ENCODE measurements around the gene FATE1. TPM values are rescaled to one million over a fixed set of nuclear protein-coding genes. Genes with fewer than 3 reads are reported as not detected.

FATE1 gene
- total RNA-seq, result not detected
- long read RNA-seq, partial matches to known transcripts, result 0 of 1 reads
- long read RNA-seq, other reads (novel, unspliced or antisense), result 0 of 1 reads

- intact Hi-C loops (cut with micrococcal nuclease), result no loop called here
- DNase-seq, result no peak
- Histone ChIP-seq H3K27me3 (ENCODE audit: low read depth) (no peaks in the 10 kb centered on the region), H3K9me3 (replicated peaks) (no peaks in the 10 kb centered on the region), H3K4me3 (no peak within 1 kb of the TSS), H3K4me1 (no peaks in the 10 kb centered on the region), H3K36me3 (no peaks in the 10 kb centered on the region), H3K27ac (replicated peaks) (no peak within 1 kb of the TSS)
- no peak for TF ChIP-seq CTCF (IDR thresholded peaks at IDR 0.05; ENCODE audit: borderline replicate concordance)
Observed at GRCh38 chrX:151715752-151716151, at the start of gene FATE1. FATE1 (plus strand) TSS chrX:151716035; CDS start chrX:151716120, 85 bp downstream.

GRCh38 chrX:151675121-151675746 lies 40.6 kb upstream of the FATE1 start:
- intact Hi-C loops (cut with micrococcal nuclease), result no loop called here
- no peak for DNase-seq
- H3K4me1 ChIP-seq, result no peaks in the 10 kb centered on the region
- H3K9me3 ChIP-seq (replicated peaks), result no peaks in the 10 kb centered on the region
- no peak for TF ChIP-seq CTCF (IDR thresholded peaks at IDR 0.05; ENCODE audit: borderline replicate concordance)
- H3K4me3 ChIP-seq, result no peak overlapping the region
- no peak overlapping the region for H3K27ac ChIP-seq (replicated peaks)
- H3K36me3 ChIP-seq, result no peaks in the 10 kb centered on the region
- H3K27me3 ChIP-seq (ENCODE audit: low read depth), result no peaks in the 10 kb centered on the region

GRCh38 chrX:151676196-151676595 lies 39.6 kb upstream of the FATE1 start:
- Histone ChIP-seq H3K4me3 (no peak overlapping the region), H3K4me1 (no peaks in the 10 kb centered on the region), H3K27me3 (ENCODE audit: low read depth) (no peaks in the 10 kb centered on the region), H3K36me3 (no peaks in the 10 kb centered on the region), H3K9me3 (replicated peaks) (no peaks in the 10 kb centered on the region), H3K27ac (replicated peaks) (no peak overlapping the region)
- intact Hi-C loops (cut with micrococcal nuclease), result no loop called here
- DNase-seq, result no peak
- no peak for TF ChIP-seq CTCF (IDR thresholded peaks at IDR 0.05; ENCODE audit: borderline replicate concordance)

- TF ChIP-seq CTCF (IDR thresholded peaks at IDR 0.05; ENCODE audit: borderline replicate concordance), result no peak
- Histone ChIP-seq H3K36me3 (no peaks in the 10 kb centered on the region), H3K4me3 (no peak overlapping the region), H3K27ac (replicated peaks) (no peak overlapping the region), H3K4me1 (no peaks in the 10 kb centered on the region), H3K27me3 (ENCODE audit: low read depth) (no peaks in the 10 kb centered on the region), H3K9me3 (replicated peaks) (no peaks in the 10 kb centered on the region)
- intact Hi-C loops (cut with micrococcal nuclease), result loop anchor here (10.0 kb wide), 1 partner anchor 525 kb away; no protein-coding TSS in a partner anchor
- no peak for DNase-seq
Observed at GRCh38 chrX:151679798-151680402, 35.9 kb upstream of the FATE1 start.

GRCh38 chrX:151680805-151681204 lies 35.0 kb upstream of the FATE1 start:
- TF ChIP-seq CTCF (IDR thresholded peaks at IDR 0.05; ENCODE audit: borderline replicate concordance), result peak; percentile 62
- Histone ChIP-seq H3K27ac (replicated peaks) (no peak overlapping the region), H3K27me3 (ENCODE audit: low read depth) (no peaks in the 10 kb centered on the region), H3K9me3 (replicated peaks) (no peaks in the 10 kb centered on the region), H3K4me3 (no peak overlapping the region), H3K4me1 (no peaks in the 10 kb centered on the region), H3K36me3 (no peaks in the 10 kb centered on the region)
- no peak for DNase-seq
- intact Hi-C loops (cut with micrococcal nuclease), result loop anchor here (10.0 kb wide), 1 partner anchor 526 kb away; no protein-coding TSS in a partner anchor

Measured in left ventricle myocardium inferior (tissue), 1 donor.